SK-N-SH (cell line): ENCODE results near the gene TMEM192. TPM values are rescaled to one million over a fixed set of nuclear protein-coding genes. Genes with fewer than 3 reads are reported as not detected.

Experiments used
- CTCF ChIA-PET: fragments of 300-600, 350-600 bp; formaldehyde crosslinking; extraction: SDS; loops from one replicate; lab custom pipeline; 2021; lab: Yijun Ruan, JAX
- POLR2A ChIA-PET: fragments of 350-600 bp; sonication (Branson Sonifier 250); formaldehyde crosslinking; extraction: SDS; loops from one replicate; lab custom pipeline; 2020; ENCODE audit warnings: antibody characterized with exemption, inconsistent platforms; lab: Yijun Ruan, JAX
- DNase-seq: peaks from one replicate; pipeline ENCODE4 v3.0.0; 2012
- H2AFZ ChIP-seq: fragments of 200-600 bp; sonication (generic); 2 replicates; pipeline ENCODE4 v1.8.1; 2016; ENCODE audit warnings: antibody characterized with exemption, mild to moderate bottlenecking, low read depth
- H3F3A ChIP-seq: fragments of 200-600 bp; sonication (generic); replicated peaks from 2 replicates; pipeline ENCODE3; 2016; ENCODE audit warnings: antibody characterized with exemption, mild to moderate bottlenecking; ENCODE audit not compliant: insufficient read depth
- H3K27ac ChIP-seq, 2 experiments: fragments of 200-500 bp in 1 of 2; fragments of 200-600 bp in 1 of 2; sonication (Bioruptor generic) in 1 of 2; sonication (generic), shearing (Covaris generic) in 1 of 2; 2 replicates each; pipeline versions ENCODE4 v1.5.1 to v1.6.1; 2014 to 2016; ENCODE audit warnings: low read depth in 2 of 2, inconsistent platforms in 1 of 2, low read length in 1 of 2, mild to moderate bottlenecking in 1 of 2, mixed read lengths in 1 of 2
- H3K27me3 ChIP-seq: fragments of 200-600 bp; sonication (generic), shearing (Covaris generic); 2 replicates; pipeline ENCODE4 v1.6.1; 2016; ENCODE audit warnings: mixed run types; ENCODE audit not compliant: insufficient read depth
- H3K36me3 ChIP-seq, 2 experiments: fragments of 200-500 bp in 1 of 2; fragments of 200-600 bp in 1 of 2; sonication (Bioruptor generic) in 1 of 2; sonication (generic) in 1 of 2; replicated peaks in 1 of 2; 2 replicates each; pipeline versions ENCODE3 to v1.5.1; 2014 to 2016; ENCODE audit warnings: low read length in 1 of 2, mild to moderate bottlenecking in 1 of 2; ENCODE audit not compliant: insufficient read depth in 2 of 2, control insufficient read depth in 1 of 2
- H3K4me1 ChIP-seq, 2 experiments: fragments of 200-500 bp in 1 of 2; fragments of 200-600 bp in 1 of 2; sonication (Bioruptor generic) in 1 of 2; sonication (generic), shearing (Covaris generic) in 1 of 2; 2 replicates each; pipeline versions ENCODE4 v1.5.1 to v1.6.1; 2014 to 2016; ENCODE audit warnings: low read depth in 1 of 2, low read length in 1 of 2, mixed run types in 1 of 2; ENCODE audit not compliant: insufficient read depth in 2 of 2, control insufficient read depth in 1 of 2
- H3K4me2 ChIP-seq: fragments of 200-600 bp; sonication (generic), shearing (Covaris generic); 2 replicates; pipeline ENCODE4 v1.6.1; 2017; ENCODE audit warnings: mixed run types
- H3K4me3 ChIP-seq, 2 experiments: fragments of 200-500 bp in 1 of 2; fragments of 200-600 bp in 1 of 2; sonication (Bioruptor generic) in 1 of 2; sonication (generic), shearing (Covaris generic) in 1 of 2; 2 replicates each; pipeline versions ENCODE4 v1.5.1 to v1.8.1; 2014 to 2016; ENCODE audit warnings: low read depth in 2 of 2, inconsistent platforms in 1 of 2, low read length in 1 of 2, mild to moderate bottlenecking in 1 of 2, mixed read lengths in 1 of 2, moderate library complexity in 1 of 2
- H3K79me2 ChIP-seq: fragments of 200-600 bp; sonication (generic); 2 replicates; pipeline ENCODE4 v1.8.1; 2017; ENCODE audit warnings: mild to moderate bottlenecking; ENCODE audit not compliant: insufficient read depth
- H3K9ac ChIP-seq: fragments of 200-600 bp; sonication (generic); 2 replicates; pipeline ENCODE4 v1.6.1; 2017; ENCODE audit warnings: mixed run types
- H3K9me2 ChIP-seq: fragments of 200-600 bp; sonication (generic); 2 replicates; pipeline ENCODE4 v1.6.1; 2017; ENCODE audit warnings: mixed run types
- H3K9me3 ChIP-seq: fragments of 200-600 bp; sonication (generic); 2 replicates; pipeline ENCODE4 v1.6.1; 2017; ENCODE audit warnings: mixed run types, mild to moderate bottlenecking, moderate library complexity
- H4K20me1 ChIP-seq: fragments of 200-600 bp; sonication (generic); 2 replicates; pipeline ENCODE4 v1.6.1; 2017; ENCODE audit warnings: mild to moderate bottlenecking, mixed run types; ENCODE audit not compliant: insufficient read depth
- CHD2 ChIP-seq: fragments of 150-350 bp; IDR thresholded peaks from 2 replicates; pipeline ENCODE4 v1.6.1; 2018; ENCODE audit warnings: low read length; ENCODE audit not compliant: partially characterized antibody
- EP300 ChIP-seq, 2 experiments: IDR thresholded peaks; 2 replicates each; pipeline versions ENCODE4 v1.4.0 to v1.6.1; 2012; ENCODE audit warnings: borderline replicate concordance in 1 of 2, low read depth in 1 of 2, low read length in 1 of 2
- FOXJ3 ChIP-seq: sonication (generic); formaldehyde crosslinking; IDR thresholded peaks from 2 replicates; pipeline ENCODE4 v1.5.1; 2020; ENCODE audit warnings: mild to moderate bottlenecking, missing genetic modification reagents
- FOXM1 ChIP-seq: IDR thresholded peaks from 2 replicates; pipeline ENCODE4 v1.4.0; 2012; ENCODE audit warnings: low read depth, mild to moderate bottlenecking
- GABPA ChIP-seq: IDR thresholded peaks from 2 replicates; pipeline ENCODE4 v1.4.0; 2012; ENCODE audit warnings: low read depth, mild to moderate bottlenecking
- IRF3 ChIP-seq: fragments of 150-350 bp; IDR thresholded peaks from 2 replicates; pipeline ENCODE4 v1.6.1; 2016; ENCODE audit warnings: mild to moderate bottlenecking, low read depth, low read length
- MXI1 ChIP-seq: IDR thresholded peaks from 2 replicates; pipeline ENCODE4 v1.6.1; 2012; ENCODE audit warnings: mild to moderate bottlenecking, low read depth, low read length, improper control_type of control experiment
- NFIC ChIP-seq: IDR thresholded peaks from 2 replicates; pipeline ENCODE4 v1.4.0; 2012; ENCODE audit warnings: borderline replicate concordance
- PBX3 ChIP-seq: IDR thresholded peaks from 2 replicates; pipeline ENCODE4; 2012
- POLR2AphosphoS5 ChIP-seq: IDR thresholded peaks from 2 replicates; pipeline ENCODE4 v1.6.1; 2012; ENCODE audit warnings: low read depth, low read length
- RAD21 ChIP-seq: IDR thresholded peaks from 2 replicates; pipeline ENCODE4 v1.6.1; 2012; ENCODE audit warnings: mild to moderate bottlenecking, low read length
- RCOR1 ChIP-seq: fragments of 150-350 bp; IDR thresholded peaks from 2 replicates; pipeline ENCODE4 v1.6.1; 2017; ENCODE audit warnings: antibody characterized with exemption, low read length
- REST ChIP-seq: IDR thresholded peaks from 2 replicates; pipeline ENCODE4 v1.6.1; 2012; ENCODE audit warnings: mild to moderate bottlenecking, low read depth, low read length, moderate library complexity
- TAF1 ChIP-seq: IDR thresholded peaks from 2 replicates; pipeline ENCODE4 v1.6.1; 2012; ENCODE audit warnings: low read depth, mild to moderate bottlenecking, low read length, moderate library complexity, borderline replicate concordance
- USF1 ChIP-seq: IDR thresholded peaks from 2 replicates; pipeline ENCODE4 v1.4.0; 2012; ENCODE audit warnings: low read depth, borderline replicate concordance
- USF2 ChIP-seq: fragments of 150-350 bp; IDR thresholded peaks from 2 replicates; pipeline ENCODE4 v1.6.1; 2017; ENCODE audit warnings: antibody characterized with exemption, low read length, low read depth, borderline replicate concordance
- YY1 ChIP-seq: IDR thresholded peaks from 2 replicates; pipeline ENCODE4 v1.4.0; 2012; ENCODE audit warnings: low read depth, mild to moderate bottlenecking
- WGBS: methylation state at CpG from one replicate; pipeline ENCODE4 v1.1.6; 2017; ENCODE audit warnings: low lambda C conversion rate; 5-methylcytosine and 5-hydroxymethylcytosine counted together
- polyA plus RNA-seq, 3 experiments: library from polyadenylated mRNA; depleted of rRNA; stranded (reverse); fragments of >200 nt; gene quantifications; 2 replicates each; pipeline ENCODE4 v1.2.3, GENCODE V29; 2012

TMEM192 gene
- polyA plus RNA-seq, 1 of the 3 experiments (the other 2 are of a cell fraction): 9.1 TPM

- Histone ChIP-seq H4K20me1 (no peaks in the 10 kb centered on the region), H3K4me3 (no peak overlapping the region), H3K4me2 (no peak overlapping the region), H3K9me2 (no peaks in the 10 kb centered on the region), H3K36me3 (no peaks in the 10 kb centered on the region), H3F3A (no peaks in the 10 kb centered on the region), H3K79me2 (no peaks in the 10 kb centered on the region), H3K27me3 (no peaks in the 10 kb centered on the region; the same call in 1 of the 2 replicates), H2AFZ (no peak overlapping the region), H3K9ac (no peak overlapping the region), H3K27ac (no peak overlapping the region), H3K9me3 (no peaks in the 10 kb centered on the region; the same call in 1 of the 2 replicates), H3K4me1 (no peaks in the 10 kb centered on the region)
- POLR2A ChIA-PET: no interaction called here
- CTCF ChIA-PET: interaction anchor here (1.0 to 6.9 kb wide), 2 partner anchors 7 to 984 kb away, joined by 3 to 35 read pairs; no protein-coding TSS in a partner anchor
- TF ChIP-seq MXI1 (no peak), CHD2 (no peak), USF2 (no peak), IRF3 (no peak), RCOR1 (no peak), POLR2AphosphoS5 (no peak), TAF1 (no peak), FOXJ3 (CRISPR knock-in tag) (no peak), USF1 (no peak)
- WGBS: 50% methylated on average over 2 of the region's 5 CpGs
- no peak for DNase-seq
Measured at GRCh38 chr4:165124488-165124887, 11.8 kb upstream of the TMEM192 start.

GRCh38 chr4:165118256-165118909 is 5.7 kb upstream of the TMEM192 start:
- no peak overlapping the region for H2AFZ ChIP-seq
- H3K4me2 ChIP-seq: no peak overlapping the region
- no peak overlapping the region for H3K27ac ChIP-seq
- no peak overlapping the region for H3K9ac ChIP-seq
- H3K9me3 ChIP-seq: no peaks in the 10 kb centered on the region; the same call in 1 of the 2 replicates
- CTCF ChIA-PET: interaction anchor here (6.9 kb wide), 1 partner anchor 14 kb away, joined by 35 read pairs; no protein-coding TSS in a partner anchor
- peaks cover 0 to 2% of the 10 kb centered on the region in 2 experiments; a peak in 1 of 4 replicates for H3K4me1 ChIP-seq
- DNase-seq: no peak
- H4K20me1 ChIP-seq: no peaks in the 10 kb centered on the region
- H3K4me3 ChIP-seq: no peak overlapping the region
- POLR2A ChIA-PET: no interaction called here
- H3K79me2 ChIP-seq: no peaks in the 10 kb centered on the region
- H3K9me2 ChIP-seq: no peaks in the 10 kb centered on the region
- H3K27me3 ChIP-seq: no peaks in the 10 kb centered on the region
- H3F3A ChIP-seq: peaks cover 1% of the 10 kb centered on the region
- 54% methylated on average over 4 of the region's 4 CpGs for WGBS
- no peaks in the 10 kb centered on the region for H3K36me3 ChIP-seq
- TF ChIP-seq REST (no peak), PBX3 (no peak), FOXM1 (no peak), YY1 (no peak), USF2 (no peak), TAF1 (no peak), RAD21 (no peak), NFIC (no peak), GABPA (no peak), EP300 (IDR thresholded peaks at IDR 0.05; ENCODE audit: borderline replicate concordance in 1 of 2, low read depth in 1 of 2, low read length in 1 of 2) (no peak), POLR2AphosphoS5 (no peak), FOXJ3 (CRISPR knock-in tag) (no peak)
